ENCODE data around the gene HCN4. TPM values are rescaled to one million over a fixed set of nuclear protein-coding genes. Genes with fewer than 3 reads are reported as not detected.

HCN4 gene
- total RNA-seq, 4 donors from 2014 or later, result not detected

GRCh38 chr15:73397461-73397860 is 28.7 kb upstream of the HCN4 start:
- H3K4me3 ChIP-seq, result no peak overlapping the region
- in situ Hi-C loops (cut with MboI; ENCODE audit: low sequenced_read_pairs in 4 of 4), result no loop called here
- ATAC-seq (no peak), DNase-seq (no peak)
- no peaks in the 10 kb centered on the region for H3K4me1 ChIP-seq
- peaks cover 0 to 5% (median 0%) of the 10 kb centered on the region in 3 donors for H3K27me3 ChIP-seq
- TF ChIP-seq, protein P1, sequence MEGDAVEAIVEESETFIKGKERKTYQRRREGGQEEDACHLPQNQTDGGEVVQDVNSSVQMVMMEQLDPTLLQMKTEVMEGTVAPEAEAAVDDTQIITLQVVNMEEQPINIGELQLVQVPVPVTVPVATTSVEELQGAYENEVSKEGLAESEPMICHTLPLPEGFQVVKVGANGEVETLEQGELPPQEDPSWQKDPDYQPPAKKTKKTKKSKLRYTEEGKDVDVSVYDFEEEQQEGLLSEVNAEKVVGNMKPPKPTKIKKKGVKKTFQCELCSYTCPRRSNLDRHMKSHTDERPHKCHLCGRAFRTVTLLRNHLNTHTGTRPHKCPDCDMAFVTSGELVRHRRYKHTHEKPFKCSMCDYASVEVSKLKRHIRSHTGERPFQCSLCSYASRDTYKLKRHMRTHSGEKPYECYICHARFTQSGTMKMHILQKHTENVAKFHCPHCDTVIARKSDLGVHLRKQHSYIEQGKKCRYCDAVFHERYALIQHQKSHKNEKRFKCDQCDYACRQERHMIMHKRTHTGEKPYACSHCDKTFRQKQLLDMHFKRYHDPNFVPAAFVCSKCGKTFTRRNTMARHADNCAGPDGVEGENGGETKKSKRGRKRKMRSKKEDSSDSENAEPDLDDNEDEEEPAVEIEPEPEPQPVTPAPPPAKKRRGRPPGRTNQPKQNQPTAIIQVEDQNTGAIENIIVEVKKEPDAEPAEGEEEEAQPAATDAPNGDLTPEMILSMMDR (IDR thresholded peaks at IDR 0.05 in 4 of 5, conservative IDR thresholded peaks at IDR 0.05 in 1 of 5), result no peak
- no peak for TF ChIP-seq POLR2A (IDR thresholded peaks at IDR 0.05)
- no peaks in the 10 kb centered on the region for H3K9me3 ChIP-seq
- no peak overlapping the region for H3K27ac ChIP-seq
- intact Hi-C loops (cut with DNase I; ENCODE audit: low total_unique reads), result no loop called here
- no peaks in the 10 kb centered on the region for H3K36me3 ChIP-seq

GRCh38 chr15:73395671-73396070 is 26.9 kb upstream of the HCN4 start:
- in situ Hi-C loops (cut with MboI; ENCODE audit: low sequenced_read_pairs in 4 of 4) (no loop called here), intact Hi-C loops (cut with DNase I; ENCODE audit: low total_unique reads) (no loop called here)
- peaks cover 0 to 6% (median 0%) of the 10 kb centered on the region in 3 donors for H3K27me3 ChIP-seq
- no peaks in the 10 kb centered on the region for H3K9me3 ChIP-seq
- no peak for DNase-seq
- no peak overlapping the region for H3K4me3 ChIP-seq
- TF ChIP-seq POLR2A (IDR thresholded peaks at IDR 0.05), result no peak
- TF ChIP-seq, protein P1 (IDR thresholded peaks at IDR 0.05 in 4 of 5, conservative IDR thresholded peaks at IDR 0.05 in 1 of 5), result no peak
- no peak overlapping the region for H3K27ac ChIP-seq
- H3K4me1 ChIP-seq, result no peaks in the 10 kb centered on the region
- ATAC-seq, result no peak
- no peaks in the 10 kb centered on the region for H3K36me3 ChIP-seq

- H3K4me1 ChIP-seq, result no peaks in the 10 kb centered on the region
- H3K36me3 ChIP-seq, result no peaks in the 10 kb centered on the region
- H3K27ac ChIP-seq, result no peak overlapping the region
- intact Hi-C loops (cut with DNase I; ENCODE audit: low total_unique reads), result no loop called here
- no peak overlapping the region for H3K4me3 ChIP-seq
- TF ChIP-seq POLR2A (IDR thresholded peaks at IDR 0.05), result no peak
- TF ChIP-seq, protein P1 (IDR thresholded peaks at IDR 0.05 in 4 of 5, conservative IDR thresholded peaks at IDR 0.05 in 1 of 5), result no peak
- DNase-seq (no peak), ATAC-seq (no peak)
- H3K9me3 ChIP-seq, result no peaks in the 10 kb centered on the region
- peaks cover 0 to 8% (median 0%) of the 10 kb centered on the region in 3 donors for H3K27me3 ChIP-seq
- in situ Hi-C loops (cut with MboI; ENCODE audit: low sequenced_read_pairs in 4 of 4), result no loop called here
Observed at GRCh38 chr15:73394782-73395181, 26.0 kb upstream of the HCN4 start.

DNA sequence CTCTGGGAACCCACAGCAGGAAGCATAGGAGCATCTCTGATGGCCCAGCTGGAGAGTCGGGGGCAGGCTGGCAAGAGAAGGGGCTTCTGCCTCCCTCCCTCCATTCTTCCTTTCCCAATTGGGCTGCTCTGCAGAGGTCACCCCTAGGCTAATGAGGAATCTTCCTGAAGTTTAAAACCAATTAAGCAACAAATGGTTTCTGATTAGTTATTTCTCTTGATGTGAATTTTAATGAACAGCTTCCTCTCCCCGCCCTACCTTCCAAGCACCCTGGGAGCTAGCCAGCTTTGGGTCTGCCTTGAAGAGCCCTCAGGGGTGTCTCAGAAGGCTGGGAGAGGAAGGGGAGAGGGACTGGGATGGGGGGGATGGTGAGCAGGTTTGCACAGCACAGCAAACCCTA is 24.6 kb upstream of the HCN4 start:
- no peaks in the 10 kb centered on the region for H3K4me1 ChIP-seq
- in situ Hi-C loops (cut with MboI; ENCODE audit: low sequenced_read_pairs in 4 of 4) (no loop called here), intact Hi-C loops (cut with DNase I; ENCODE audit: low total_unique reads) (no loop called here)
- DNase-seq (no peak), ATAC-seq (no peak)
- TF ChIP-seq, protein P1 (IDR thresholded peaks at IDR 0.05 in 4 of 5, conservative IDR thresholded peaks at IDR 0.05 in 1 of 5), result no peak
- peaks cover 0 to 8% (median 0%) of the 10 kb centered on the region in 3 donors for H3K27me3 ChIP-seq
- no peak overlapping the region for H3K4me3 ChIP-seq
- no peak overlapping the region for H3K27ac ChIP-seq
- no peaks in the 10 kb centered on the region for H3K36me3 ChIP-seq
- H3K9me3 ChIP-seq, result no peaks in the 10 kb centered on the region

DNA sequence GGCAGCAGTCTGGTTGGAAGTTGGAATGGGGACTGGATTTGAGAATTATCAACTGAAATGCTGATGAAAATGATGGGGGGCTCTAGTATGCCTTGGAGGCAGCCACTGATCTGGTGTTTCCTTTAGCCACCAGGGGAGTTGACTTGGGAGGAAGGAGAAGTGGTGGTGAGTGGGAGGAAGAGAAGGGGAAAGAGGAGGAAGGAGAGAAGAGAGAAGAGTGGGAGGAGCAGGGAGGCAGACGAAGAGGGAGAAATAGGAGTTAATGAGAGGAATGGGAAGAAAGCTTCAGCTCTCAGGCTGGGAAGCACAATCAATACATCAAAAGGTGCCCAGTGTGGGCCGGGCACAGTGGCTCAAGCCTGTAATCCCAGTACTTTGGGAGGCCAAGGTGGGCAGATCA is 23.3 kb upstream of the HCN4 start:
- no peak for ATAC-seq
- no peak overlapping the region for H3K27ac ChIP-seq
- in situ Hi-C loops (cut with MboI; ENCODE audit: low sequenced_read_pairs in 4 of 4), result no loop called here
- no peak for DNase-seq
- intact Hi-C loops (cut with DNase I; ENCODE audit: low total_unique reads), result no loop called here
- TF ChIP-seq, protein P1 (IDR thresholded peaks at IDR 0.05 in 4 of 5, conservative IDR thresholded peaks at IDR 0.05 in 1 of 5), result no peak
- TF ChIP-seq POLR2A (IDR thresholded peaks at IDR 0.05), result no peak
- no peaks in the 10 kb centered on the region for H3K36me3 ChIP-seq
- no peaks in the 10 kb centered on the region for H3K4me1 ChIP-seq
- no peaks in the 10 kb centered on the region for H3K9me3 ChIP-seq
- H3K4me3 ChIP-seq, result no peak overlapping the region
- peaks cover 0 to 8% (median 0%) of the 10 kb centered on the region in 3 donors for H3K27me3 ChIP-seq
